LNCAP (cell line): ENCODE measurements around the gene ZNF2.

ENCODE experiments used
- CTCF ChIP-seq: fragments of 450-650 bp; IDR thresholded peaks from 2 replicates; pipeline ENCODE4 v1.5.1; 2017; ENCODE audit warnings: mild to moderate bottlenecking

Gene ZNF2

DNA sequence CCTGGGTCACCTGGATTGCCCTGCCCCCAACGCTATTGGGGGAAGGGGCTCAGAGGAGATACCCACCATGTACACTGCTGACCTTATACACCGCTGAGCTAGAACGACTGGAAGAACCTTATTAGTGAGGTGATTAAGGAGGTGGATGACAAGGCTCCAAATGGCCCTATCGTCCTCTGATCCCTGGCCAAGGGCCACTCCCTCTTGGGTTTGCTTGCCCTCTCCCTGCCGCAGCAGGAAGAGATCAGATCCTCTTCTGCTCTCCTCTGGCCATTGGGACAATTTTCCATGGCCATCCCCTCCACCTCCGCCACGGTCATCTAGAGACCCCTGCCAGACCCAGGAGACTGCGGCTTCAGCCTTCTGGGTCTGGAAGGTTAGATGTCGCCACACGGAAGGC is 7.2 kb upstream of the ZNF2 start:
- no peak for TF ChIP-seq CTCF

DNA sequence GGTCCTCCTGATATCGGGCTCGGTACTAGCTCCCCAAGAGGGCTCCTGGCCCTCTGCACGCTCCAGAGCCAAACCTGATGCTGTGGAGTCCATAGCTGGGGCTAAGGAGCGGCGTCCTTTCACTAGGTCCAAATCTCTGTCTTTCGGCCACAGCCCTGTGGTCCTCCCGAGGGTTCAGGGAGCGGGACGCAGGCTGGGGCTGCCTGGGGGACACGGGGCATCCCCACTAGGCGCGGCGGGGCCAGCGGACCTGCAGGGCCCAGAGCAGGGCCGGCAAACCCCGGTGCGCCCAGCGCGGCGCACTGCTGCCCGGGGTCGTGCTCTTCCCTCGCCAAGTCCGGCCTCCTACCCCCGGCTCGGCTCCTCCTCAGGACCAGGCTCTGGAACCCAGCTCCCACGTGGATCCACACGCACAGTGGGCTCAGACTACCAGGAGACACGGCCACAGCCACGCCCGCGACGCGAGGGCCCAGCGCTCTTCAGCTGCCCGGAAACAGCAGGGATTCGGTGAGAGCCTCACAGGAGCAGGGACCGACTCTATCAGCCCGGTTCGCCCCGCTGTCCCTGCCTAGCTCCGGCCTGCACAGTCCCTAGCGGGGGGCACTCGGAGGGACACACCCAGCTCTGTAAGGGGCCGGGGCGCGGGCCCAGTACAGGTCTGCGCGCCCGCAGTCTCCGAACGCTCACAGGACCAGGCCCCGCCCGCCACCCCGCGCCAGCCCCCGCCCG is 6.6 kb upstream of the ZNF2 start:
- no peak for TF ChIP-seq CTCF

- TF ChIP-seq CTCF, result no peak
Observed at GRCh38 chr2:95159690-95160449, 5.7 kb upstream of the ZNF2 start, which contains the start of gene ZNF514. TSS of gene ZNF514 (minus strand) at chr2:95159848. CDS start at chr2:95153253, 6,595 bp downstream.

DNA sequence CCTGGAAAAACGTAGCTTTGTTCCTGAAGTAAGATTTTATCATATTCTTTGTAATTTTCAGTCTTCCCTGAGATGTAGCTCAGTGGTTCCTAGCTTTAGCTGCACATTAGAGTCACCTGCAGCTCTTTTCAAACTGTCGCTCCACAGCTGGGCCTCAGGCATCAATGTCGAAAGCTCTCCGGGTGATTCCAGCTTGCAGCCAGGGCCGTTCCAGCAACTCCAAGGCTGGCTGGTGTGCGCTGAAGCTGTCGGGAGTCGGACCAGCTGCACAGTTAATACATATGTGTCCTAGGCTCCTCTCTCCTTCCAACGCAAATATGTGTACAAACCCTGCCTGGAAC is 609 bp upstream of the ZNF2 start:
- no peak for TF ChIP-seq CTCF

- TF ChIP-seq CTCF, result no peak
Observed at GRCh38 chr2:95166065-95166763, 605 bp downstream of the ZNF2 start.

- no peak for TF ChIP-seq CTCF
Observed at GRCh38 chr2:95171902-95172301, 6.3 kb downstream of the ZNF2 start.

DNA sequence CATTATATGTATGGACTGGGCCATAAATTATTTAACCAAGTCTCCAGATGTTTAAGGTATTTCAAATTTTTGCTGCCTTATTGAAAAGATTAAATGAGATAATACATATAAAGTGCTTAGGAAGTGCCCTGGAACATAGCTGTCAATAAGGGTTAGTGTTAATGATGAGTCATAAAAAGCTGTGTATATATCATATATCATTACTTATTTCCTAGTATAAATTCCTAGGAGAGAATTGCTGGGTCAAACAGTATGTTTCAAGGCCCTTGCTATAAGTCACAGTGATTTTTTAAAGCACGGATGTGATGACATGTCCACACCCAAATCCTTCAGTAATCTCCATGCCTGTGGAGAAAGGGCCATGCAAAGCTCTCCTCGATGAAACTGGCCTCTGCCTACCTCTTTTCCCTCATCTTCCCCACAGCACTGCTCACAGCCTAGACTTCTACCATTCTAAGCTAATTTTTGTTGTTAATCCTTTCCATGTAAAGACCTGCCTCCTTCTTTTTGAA is 8.5 kb downstream of the ZNF2 start:
- no peak for TF ChIP-seq CTCF
